NOMO-1 treated with dmso at 0.1 percent for 144 hours (cell line): ENCODE data around the gene ABCB9.

Source experiments
- DNase-seq: peaks from one replicate; lab custom pipeline; 2025; ENCODE audit not compliant: unreplicated experiment; lab: John Stamatoyannopoulos, UW

Gene ABCB9

DNA sequence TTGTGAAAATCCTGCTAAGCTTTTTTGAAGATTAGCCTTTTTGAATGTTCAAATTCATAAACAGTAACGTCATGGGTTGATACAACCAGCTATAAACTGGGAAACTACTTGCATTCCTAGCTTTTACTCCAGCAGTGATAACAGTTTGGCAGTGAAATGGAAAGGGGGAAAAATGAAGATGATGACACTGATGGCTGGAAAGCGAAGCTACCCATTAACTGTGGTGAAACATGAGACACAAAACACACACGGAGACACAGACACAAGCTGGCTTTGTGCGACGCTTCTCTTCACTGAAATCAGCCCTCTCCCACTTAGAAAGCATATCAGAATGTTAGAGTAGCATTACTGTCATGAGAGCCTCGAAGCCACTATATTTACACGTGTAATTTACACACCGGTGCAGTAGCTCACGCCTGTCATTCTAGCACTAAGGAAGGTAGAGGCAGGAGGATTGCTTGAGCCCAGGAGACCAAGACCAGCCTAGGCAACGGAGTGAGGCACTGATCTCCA, 86.1 kb downstream of the ABCB9 start:
- DNase-seq, result no peak
